HCT116 (cell line): ENCODE measurements around the gene ZC3H8.

Source experiments
- CEBPB ChIP-seq: IDR thresholded peaks from 2 replicates; pipeline ENCODE4 v1.6.1; 2012; ENCODE audit warnings: low read depth
- REST ChIP-seq: IDR thresholded peaks from 2 replicates; pipeline ENCODE4 v1.6.1; 2012; ENCODE audit warnings: low read depth
- TF ChIP-seq, protein P1 (sequence below), 3 experiments: fragments of 200-600 bp in 1 of 3; sonication (generic) in 1 of 3; IDR thresholded peaks in 2 of 3; conservative IDR thresholded peaks in 1 of 3; 2 replicates each; pipeline ENCODE4 v1.5.1; 2012 to 2017; ENCODE audit warnings: low read depth in 2 of 3, low read length in 2 of 3, antibody characterized with exemption in 1 of 3, borderline replicate concordance in 1 of 3, control low read depth in 1 of 3, mild to moderate bottlenecking in 1 of 3, mixed read lengths in 1 of 3, mixed run types in 1 of 3, moderate library complexity in 1 of 3; ENCODE audit not compliant: insufficient read depth in 1 of 3

- TF ChIP-seq REST (no peak), CEBPB (no peak)
- TF ChIP-seq, protein P1, sequence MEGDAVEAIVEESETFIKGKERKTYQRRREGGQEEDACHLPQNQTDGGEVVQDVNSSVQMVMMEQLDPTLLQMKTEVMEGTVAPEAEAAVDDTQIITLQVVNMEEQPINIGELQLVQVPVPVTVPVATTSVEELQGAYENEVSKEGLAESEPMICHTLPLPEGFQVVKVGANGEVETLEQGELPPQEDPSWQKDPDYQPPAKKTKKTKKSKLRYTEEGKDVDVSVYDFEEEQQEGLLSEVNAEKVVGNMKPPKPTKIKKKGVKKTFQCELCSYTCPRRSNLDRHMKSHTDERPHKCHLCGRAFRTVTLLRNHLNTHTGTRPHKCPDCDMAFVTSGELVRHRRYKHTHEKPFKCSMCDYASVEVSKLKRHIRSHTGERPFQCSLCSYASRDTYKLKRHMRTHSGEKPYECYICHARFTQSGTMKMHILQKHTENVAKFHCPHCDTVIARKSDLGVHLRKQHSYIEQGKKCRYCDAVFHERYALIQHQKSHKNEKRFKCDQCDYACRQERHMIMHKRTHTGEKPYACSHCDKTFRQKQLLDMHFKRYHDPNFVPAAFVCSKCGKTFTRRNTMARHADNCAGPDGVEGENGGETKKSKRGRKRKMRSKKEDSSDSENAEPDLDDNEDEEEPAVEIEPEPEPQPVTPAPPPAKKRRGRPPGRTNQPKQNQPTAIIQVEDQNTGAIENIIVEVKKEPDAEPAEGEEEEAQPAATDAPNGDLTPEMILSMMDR (IDR thresholded peaks at IDR 0.05 in 2 of 3, conservative IDR thresholded peaks at IDR 0.05 in 1 of 3; ENCODE audit: borderline replicate concordance in 1 of 3, insufficient read depth in 1 of 3, low read depth in 2 of 3, low read length in 2 of 3): no peak
Measured at GRCh38 chr2:112163541-112163981, 91.3 kb downstream of the ZC3H8 start.
